Measurements from ENCODE around the gene BAIAP2L1. TPM values are rescaled to one million over a fixed set of nuclear protein-coding genes. Genes with fewer than 3 reads are reported as not detected.

Gene BAIAP2L1
- total RNA-seq, 1 donor from 2014 or later = 35.1 TPM

DNA sequence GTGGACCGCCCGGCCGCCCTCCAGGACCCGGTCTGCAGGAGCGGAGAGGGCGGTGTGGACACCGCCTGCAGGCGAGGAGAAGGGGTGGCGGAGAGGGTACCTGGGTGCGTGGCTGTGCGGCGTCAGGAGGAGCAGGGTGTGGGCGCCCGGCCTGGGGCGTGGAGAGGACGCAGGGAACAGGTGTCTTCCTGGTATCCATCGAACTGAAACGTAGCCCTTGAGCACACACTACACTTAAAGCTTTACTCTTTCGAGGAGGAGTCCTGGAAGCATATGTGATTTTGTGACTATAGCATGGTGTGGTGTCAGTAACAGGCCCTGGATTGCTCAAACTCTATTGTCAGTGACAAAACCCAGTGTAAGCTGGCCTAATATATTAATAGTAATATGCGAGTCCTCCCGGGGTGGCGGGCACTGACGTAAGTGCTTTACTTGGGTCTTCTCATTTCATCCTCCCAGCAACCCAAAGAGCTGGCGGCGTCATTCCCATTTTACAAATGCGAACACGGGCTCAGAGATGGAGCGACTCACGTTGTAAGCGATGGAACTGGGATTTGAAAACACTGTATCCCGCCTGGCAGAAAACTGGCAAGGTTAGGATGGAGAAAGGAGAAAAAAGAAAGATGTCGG is 148.3 kb downstream of the BAIAP2L1 start:
- Histone ChIP-seq H3K36me3 (no peaks in the 10 kb centered on the region), H3K79me2 (ENCODE audit: low read depth) (peaks cover 17% of the 10 kb centered on the region), H3K4me1 (peaks cover 15% of the 10 kb centered on the region), H3K9ac (peak overlapping the region; percentile 70), H3K9me3 (ENCODE audit: low read depth) (no peaks in the 10 kb centered on the region), H3K4me2 (peak overlapping the region; percentile 88), H2AFZ (replicated peaks) (peak overlapping the region; percentile 91), H3K4me3 (peak overlapping the region; percentile 93), H4K20me1 (ENCODE audit: low read depth) (peaks cover 8% of the 10 kb centered on the region), H3F3A (ENCODE audit: low read depth) (peaks cover 8% of the 10 kb centered on the region), H3K27ac (no peak overlapping the region), H3K27me3 (no peaks in the 10 kb centered on the region)
- TF ChIP-seq EZH2 (IDR thresholded peaks at IDR 0.05) (no peak), EZH2phosphoT487 (IDR thresholded peaks at IDR 0.05) (no peak)
- TF ChIP-seq, protein P1, sequence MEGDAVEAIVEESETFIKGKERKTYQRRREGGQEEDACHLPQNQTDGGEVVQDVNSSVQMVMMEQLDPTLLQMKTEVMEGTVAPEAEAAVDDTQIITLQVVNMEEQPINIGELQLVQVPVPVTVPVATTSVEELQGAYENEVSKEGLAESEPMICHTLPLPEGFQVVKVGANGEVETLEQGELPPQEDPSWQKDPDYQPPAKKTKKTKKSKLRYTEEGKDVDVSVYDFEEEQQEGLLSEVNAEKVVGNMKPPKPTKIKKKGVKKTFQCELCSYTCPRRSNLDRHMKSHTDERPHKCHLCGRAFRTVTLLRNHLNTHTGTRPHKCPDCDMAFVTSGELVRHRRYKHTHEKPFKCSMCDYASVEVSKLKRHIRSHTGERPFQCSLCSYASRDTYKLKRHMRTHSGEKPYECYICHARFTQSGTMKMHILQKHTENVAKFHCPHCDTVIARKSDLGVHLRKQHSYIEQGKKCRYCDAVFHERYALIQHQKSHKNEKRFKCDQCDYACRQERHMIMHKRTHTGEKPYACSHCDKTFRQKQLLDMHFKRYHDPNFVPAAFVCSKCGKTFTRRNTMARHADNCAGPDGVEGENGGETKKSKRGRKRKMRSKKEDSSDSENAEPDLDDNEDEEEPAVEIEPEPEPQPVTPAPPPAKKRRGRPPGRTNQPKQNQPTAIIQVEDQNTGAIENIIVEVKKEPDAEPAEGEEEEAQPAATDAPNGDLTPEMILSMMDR (IDR thresholded peaks at IDR 0.05) = no peak
- peaks cover 3% of the 10 kb centered on the region for H3K27me3 Mint-ChIP-seq (ENCODE audit: insufficient read depth, low read depth)
- H3K27ac Mint-ChIP-seq = no peak overlapping the region
- peaks cover 3% of the 10 kb centered on the region for H3K36me3 Mint-ChIP-seq
- DNase-seq (ENCODE audit: low spot score) = no peak
- H3K4me3 Mint-ChIP-seq = peak overlapping the region; percentile 97
- H3K9me3 Mint-ChIP-seq = no peaks in the 10 kb centered on the region
- peaks cover 23% of the 10 kb centered on the region for H3K4me1 Mint-ChIP-seq

DNA sequence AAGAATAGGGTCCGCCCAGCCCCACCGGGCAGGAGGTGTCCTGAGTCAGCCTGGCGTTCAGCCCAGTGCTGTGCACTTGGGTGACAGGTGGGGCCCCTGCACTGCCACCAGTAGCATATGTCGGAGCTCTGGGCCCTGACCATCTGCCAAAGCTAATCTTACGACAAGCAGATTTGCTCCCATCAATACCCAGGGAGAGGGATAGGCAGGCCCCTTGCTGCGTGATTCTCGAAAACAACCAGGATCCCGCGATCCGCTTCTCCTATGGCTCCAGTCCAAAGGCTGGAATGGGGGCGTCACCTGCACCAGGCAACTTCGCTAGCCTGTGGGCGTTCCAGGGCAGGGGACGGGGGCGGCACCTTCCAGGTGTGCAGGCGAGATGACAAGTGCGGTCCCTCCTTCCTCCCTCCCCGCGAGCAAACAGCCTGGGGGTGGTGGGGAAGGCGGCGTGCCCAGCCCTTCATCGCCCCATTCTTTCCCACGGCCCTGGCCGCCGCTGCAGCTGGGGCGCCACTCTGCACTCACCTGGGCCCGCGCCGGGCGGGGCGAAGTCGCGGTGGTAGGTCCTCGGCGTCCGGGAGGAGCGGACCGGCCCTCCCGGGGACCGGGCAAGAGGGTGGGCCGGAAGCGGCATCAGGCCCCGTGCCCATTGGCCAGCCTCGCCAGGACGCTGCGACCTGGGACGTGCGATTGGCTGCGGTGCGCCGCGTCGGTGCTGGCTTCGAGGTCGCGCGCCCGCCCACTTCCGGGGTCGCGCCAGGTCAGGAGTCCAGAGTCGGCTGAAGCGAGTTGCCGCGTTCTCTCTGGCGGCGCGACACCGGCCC is 149.1 kb downstream of the BAIAP2L1 start, which contains the start of gene TECPR1:
Gene TECPR1, minus strand, starts transcription at position 632 of the 824 bp plus-strand sequence. CDS start 6,086 bp downstream, outside the sequence.
- peaks cover 17% of the 10 kb centered on the region for H3K79me2 ChIP-seq (ENCODE audit: low read depth)
- H3K4me3 ChIP-seq = peak within 1 kb of the TSS; percentile 93
- H3K27me3 Mint-ChIP-seq (ENCODE audit: insufficient read depth, low read depth) = peaks cover 3% of the 10 kb centered on the region
- peak within 1 kb of the TSS; percentile 70 for H3K9ac ChIP-seq
- DNase-seq (ENCODE audit: low spot score) = peak; percentile 96
- no peaks in the 10 kb centered on the region for H3K9me3 ChIP-seq (ENCODE audit: low read depth)
- no peaks in the 10 kb centered on the region for H3K27me3 ChIP-seq
- H3K36me3 Mint-ChIP-seq = peaks cover 3% of the 10 kb centered on the region
- no peak within 1 kb of the TSS for H3K27ac ChIP-seq
- TF ChIP-seq EZH2 (IDR thresholded peaks at IDR 0.05) = no peak
- TF ChIP-seq, protein P1 (IDR thresholded peaks at IDR 0.05) = no peak
- no peak for TF ChIP-seq EZH2phosphoT487 (IDR thresholded peaks at IDR 0.05)
- H3K36me3 ChIP-seq = no peaks in the 10 kb centered on the region
- H3K4me1 Mint-ChIP-seq = peaks cover 23% of the 10 kb centered on the region
- no peaks in the 10 kb centered on the region for H3K9me3 Mint-ChIP-seq
- H4K20me1 ChIP-seq (ENCODE audit: low read depth) = peaks cover 8% of the 10 kb centered on the region
- H3K4me2 ChIP-seq = peak within 1 kb of the TSS; percentile 88
- H2AFZ ChIP-seq (replicated peaks) = peak within 1 kb of the TSS; percentile 91
- H3K4me1 ChIP-seq = peaks cover 15% of the 10 kb centered on the region
- H3K27ac Mint-ChIP-seq = no peak within 1 kb of the TSS
- H3F3A ChIP-seq (ENCODE audit: low read depth) = peaks cover 8% of the 10 kb centered on the region
- H3K4me3 Mint-ChIP-seq = peak within 1 kb of the TSS; percentile 97

GRCh38 chr7:98251231-98251600 is 149.7 kb downstream of the BAIAP2L1 start:
- Histone ChIP-seq H3K4me2 (peak overlapping the region; percentile 88), H3K27me3 (no peaks in the 10 kb centered on the region), H2AFZ (replicated peaks) (peak overlapping the region; percentile 91), H3K4me1 (peaks cover 15% of the 10 kb centered on the region), H4K20me1 (ENCODE audit: low read depth) (peaks cover 8% of the 10 kb centered on the region), H3K36me3 (no peaks in the 10 kb centered on the region), H3K9ac (peak overlapping the region; percentile 18), H3K27ac (no peak overlapping the region), H3K4me3 (peak overlapping the region; percentile 93), H3K79me2 (ENCODE audit: low read depth) (peaks cover 17% of the 10 kb centered on the region), H3F3A (ENCODE audit: low read depth) (peaks cover 8% of the 10 kb centered on the region), H3K9me3 (ENCODE audit: low read depth) (no peaks in the 10 kb centered on the region)
- Mint-ChIP-seq H3K9me3 (no peaks in the 10 kb centered on the region), H3K4me1 (peaks cover 23% of the 10 kb centered on the region), H3K4me3 (peak overlapping the region; percentile 97), H3K27ac (no peak overlapping the region), H3K36me3 (peaks cover 3% of the 10 kb centered on the region), H3K27me3 (ENCODE audit: insufficient read depth, low read depth) (peaks cover 3% of the 10 kb centered on the region)
- DNase-seq (ENCODE audit: low spot score) = no peak
- TF ChIP-seq, protein P1 (IDR thresholded peaks at IDR 0.05) = no peak
- no peak for TF ChIP-seq EZH2phosphoT487 (IDR thresholded peaks at IDR 0.05)
- TF ChIP-seq EZH2 (IDR thresholded peaks at IDR 0.05) = no peak
